ENCODE measurements around the gene MAN1A1.

DNA sequence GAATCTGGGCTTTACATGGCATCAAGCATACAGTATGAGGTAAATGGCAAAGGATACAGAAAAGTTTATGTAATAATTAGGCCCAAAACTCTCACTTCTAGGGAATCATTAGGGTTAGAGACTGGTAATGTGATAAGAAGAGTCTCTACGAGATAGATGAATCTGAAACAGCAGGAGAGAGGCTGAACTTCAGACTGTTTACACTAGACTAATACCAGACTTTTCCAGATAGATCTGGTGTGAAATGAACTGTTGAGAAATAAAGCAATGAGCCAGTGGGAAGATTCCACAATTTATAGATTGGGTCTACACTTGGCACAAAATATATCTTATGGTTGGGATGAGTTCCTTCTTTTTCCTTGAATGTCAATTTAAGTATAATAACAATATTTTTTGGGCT is 134.3 kb downstream of the MAN1A1 start:
- TF ChIP-seq EZH2 (IDR thresholded peaks at IDR 0.05; ENCODE audit: low read length) (no peak), CTCF (optimal IDR thresholded peaks at IDR 0.05 in 1 of 3, IDR thresholded peaks at IDR 0.05 in 1 of 3, conservative IDR thresholded peaks at IDR 0.05 in 1 of 3; ENCODE audit: extremely low read depth in 1 of 3, insufficient read depth in 2 of 3, low read length in 3 of 3) (no peak)

Data from keratinocyte (primary cell).